Measurements from ENCODE around the gene PRAMEF20.
"Not testable (repeated sequence)": the region's sequence is repeated elsewhere in the genome, so short reads cannot be mapped to it uniquely, and the experiment has no call there.

Gene PRAMEF20

DNA sequence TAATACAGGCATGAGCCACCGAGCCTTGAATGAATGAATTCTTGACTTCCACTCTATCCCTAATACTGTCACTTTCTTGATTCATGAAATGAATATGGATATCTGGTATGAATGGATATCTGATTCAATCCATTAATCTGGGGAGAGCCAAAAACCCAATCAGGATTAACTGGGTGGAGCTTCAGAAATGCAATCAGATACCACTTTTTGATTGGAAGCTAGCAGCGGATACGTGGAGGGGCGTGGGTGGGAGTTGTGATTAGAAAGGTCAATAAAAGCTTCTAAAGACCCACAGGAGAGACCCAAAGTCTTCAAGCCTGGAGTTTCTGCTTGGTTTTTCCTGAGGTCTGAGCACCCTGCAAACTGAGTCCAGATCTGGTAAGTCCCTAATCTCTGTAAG is at the start of gene PRAMEF20:
Gene PRAMEF20 (plus strand): TSS at position 301 of the 400 bp plus-strand sequence. CDS start 5,905 bp downstream, outside the sequence.
- not testable (repeated sequence) for DNase-seq

DNA sequence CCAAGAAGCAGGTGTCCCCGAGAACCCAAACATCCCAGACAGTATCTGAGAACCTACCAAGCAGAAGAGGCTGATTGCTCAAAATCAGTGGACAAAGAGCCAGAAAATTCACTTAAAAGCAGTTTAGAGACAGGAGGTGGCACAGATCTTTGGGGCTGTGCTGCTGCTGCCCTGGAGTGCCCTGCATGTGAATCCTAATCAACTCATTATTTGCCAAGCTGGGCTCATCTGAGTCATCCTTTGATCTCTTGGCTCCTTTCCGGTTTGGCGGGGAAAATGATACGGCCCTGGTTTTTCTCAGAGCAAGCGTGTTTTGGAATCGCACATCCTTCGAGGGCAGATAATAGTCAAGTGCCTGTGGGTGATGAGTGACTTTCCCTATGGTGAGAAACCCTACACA is 47.9 kb upstream of the PRAMEF20 start:
- not testable (repeated sequence) for DNase-seq

DNA sequence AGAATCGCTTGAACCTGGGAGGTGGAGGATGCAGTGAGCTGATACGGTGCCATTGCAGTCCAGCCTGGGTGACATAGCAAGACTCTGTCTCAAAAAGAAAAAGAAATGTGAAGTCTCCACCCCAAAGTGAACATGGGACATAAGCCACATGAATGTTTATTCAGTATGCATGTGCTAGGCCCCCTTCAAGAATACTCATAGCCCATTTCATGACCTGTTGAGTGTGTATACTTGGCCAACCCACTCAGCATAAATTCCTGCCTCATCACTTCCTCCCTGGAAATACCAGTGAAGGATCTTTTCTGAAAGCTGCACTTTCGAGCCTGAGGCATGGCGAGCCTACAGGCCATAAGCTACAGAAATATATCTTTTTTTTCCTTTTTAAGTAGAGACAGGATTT is 45.3 kb upstream of the PRAMEF20 start:
- not testable (repeated sequence) for DNase-seq

DNA sequence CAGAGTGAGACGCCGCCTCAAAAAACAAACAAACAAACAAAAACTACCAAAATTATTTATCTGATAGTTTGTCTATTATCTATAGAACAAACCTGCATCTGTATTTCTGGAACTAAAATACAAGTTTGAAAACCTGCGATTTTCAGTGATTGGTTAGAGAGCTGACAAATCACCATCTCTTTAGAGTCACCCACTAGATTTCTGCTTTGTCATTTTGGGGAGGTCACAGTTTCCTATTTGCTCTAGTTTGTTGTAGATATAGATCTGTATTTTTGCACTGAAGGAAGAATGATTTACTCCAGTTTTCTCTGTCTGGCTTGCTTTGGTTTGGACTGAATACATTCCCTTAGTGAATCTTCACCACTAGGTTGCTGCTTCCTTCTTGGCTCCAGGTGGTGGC is 43.7 kb upstream of the PRAMEF20 start:
- DNase-seq, result not testable (repeated sequence)

DNA sequence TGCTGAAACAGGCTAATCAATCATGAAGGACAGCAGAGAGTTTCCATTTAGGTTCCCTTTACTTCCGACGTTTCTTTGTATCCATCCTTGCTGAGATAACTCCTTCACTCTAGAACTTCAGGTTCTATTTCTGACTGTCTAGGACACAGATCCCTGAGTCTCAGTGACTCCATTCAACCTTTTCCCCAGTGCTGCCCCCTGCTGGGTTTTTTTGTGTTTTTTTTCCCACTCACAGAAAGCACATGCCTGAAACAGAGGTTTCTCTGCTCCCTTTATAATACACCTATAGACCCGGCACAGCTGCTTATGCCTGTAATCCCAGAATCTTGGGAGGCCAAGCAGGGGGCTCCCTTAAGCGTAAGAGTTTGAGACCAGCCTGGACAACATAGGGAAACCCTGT is 41.7 kb upstream of the PRAMEF20 start:
- DNase-seq, result peak; percentile 34

DNA sequence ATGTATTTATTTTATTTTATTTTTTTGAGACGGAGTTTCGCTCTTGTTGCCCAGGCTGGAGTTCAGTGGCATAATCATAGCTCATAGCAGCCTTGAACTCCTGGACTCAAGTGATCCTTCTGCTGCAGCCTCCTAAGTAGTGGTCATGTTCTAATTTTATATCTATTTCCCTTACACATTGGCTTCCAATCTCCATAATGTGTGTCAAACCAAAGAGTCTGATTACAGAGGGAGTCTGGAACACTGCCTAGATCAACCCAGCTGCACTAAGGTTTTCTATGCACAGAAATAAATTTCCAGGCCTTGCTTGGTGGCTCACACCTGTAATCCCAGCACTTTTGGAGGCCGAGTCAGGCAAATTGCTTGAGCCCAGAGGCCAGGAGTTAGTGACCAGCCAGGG is 31.3 kb upstream of the PRAMEF20 start:
- DNase-seq, result not testable (repeated sequence)

DNA sequence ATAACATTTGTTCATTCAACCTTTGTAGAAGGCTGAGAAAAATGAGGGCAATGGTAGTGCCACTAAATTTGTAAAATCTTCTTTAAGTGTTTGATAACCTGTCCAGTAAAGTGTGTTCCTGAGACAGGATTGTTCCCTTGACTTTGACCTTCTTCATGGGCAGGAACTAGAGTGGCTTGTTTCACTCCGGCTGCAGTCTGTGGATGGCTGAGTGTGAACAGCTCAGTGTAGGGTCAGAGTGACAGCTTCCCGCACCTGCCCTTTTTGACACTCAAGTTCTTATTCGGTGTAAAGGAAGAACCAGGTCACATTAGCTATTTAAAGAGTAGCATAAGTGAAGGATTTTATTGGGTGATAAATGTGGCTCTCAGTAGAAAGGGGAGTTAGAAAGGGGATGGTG is 29.9 kb upstream of the PRAMEF20 start:
- not testable (repeated sequence) for DNase-seq

DNA sequence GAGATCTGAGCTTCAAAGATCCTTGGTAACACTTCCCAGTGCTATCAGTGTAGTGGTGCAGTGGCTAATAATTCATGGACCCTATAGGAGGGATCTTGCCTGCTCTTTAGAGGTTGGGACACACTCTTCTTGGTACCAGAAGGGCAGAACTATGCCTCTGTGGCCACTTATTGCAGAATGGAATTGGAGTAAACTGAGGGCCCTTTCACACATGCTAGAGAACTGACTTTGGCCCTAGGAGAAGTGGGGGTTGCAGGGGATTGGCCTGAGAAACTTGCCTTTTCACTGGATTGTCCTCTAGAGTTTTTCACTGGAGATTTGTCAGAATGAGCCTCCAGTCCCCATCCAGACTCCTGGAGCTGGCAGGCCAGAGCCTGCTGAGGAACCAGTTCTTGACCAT is 20.9 kb upstream of the PRAMEF20 start, which contains the start of gene PRAMEF17:
Gene PRAMEF17 (plus strand): TSS at position 301 of the 400 bp plus-strand sequence. CDS start 26 bp downstream, at position 327.
- DNase-seq, result not testable (repeated sequence)

DNA sequence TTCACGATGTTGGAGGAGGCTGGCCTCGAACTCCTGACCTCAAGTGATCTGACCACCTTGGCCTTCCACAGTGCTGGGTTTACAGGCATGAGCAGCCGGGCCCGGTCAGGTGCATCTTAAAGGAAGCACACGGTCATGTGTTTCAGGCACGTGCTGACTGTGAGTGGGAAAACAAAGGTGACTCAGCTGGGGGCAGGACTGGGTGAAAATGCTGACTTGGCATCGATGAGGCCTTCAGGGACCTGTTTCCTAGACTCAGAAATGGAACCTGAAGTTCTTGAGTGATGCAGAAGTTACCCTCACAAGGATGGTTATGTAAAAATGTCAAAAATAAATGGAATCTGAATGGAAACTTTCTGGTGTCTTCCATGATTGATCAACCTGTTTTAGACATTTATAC is 17.2 kb upstream of the PRAMEF20 start:
- not testable (repeated sequence) for DNase-seq

DNA sequence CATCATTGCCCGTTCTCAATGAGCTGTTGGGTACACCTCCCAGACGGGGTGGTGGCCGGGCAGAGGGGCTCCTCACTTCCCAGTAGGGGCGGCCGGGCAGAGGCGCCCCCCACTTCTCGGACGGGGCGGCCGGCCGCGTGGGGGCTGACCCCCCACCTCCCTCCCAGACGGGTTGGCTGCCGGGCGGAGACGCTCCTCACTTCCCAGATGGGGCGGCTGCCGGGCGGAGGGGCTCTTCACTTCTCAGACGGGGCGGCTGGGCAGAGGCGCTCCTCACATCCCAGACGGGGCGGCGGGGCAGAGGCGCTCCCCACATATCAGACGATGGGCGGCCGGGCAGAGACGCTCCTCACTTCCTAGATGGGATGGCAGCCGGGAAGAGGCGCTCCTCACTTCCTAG is 15.5 kb upstream of the PRAMEF20 start:
- DNase-seq, result not testable (repeated sequence)

DNA sequence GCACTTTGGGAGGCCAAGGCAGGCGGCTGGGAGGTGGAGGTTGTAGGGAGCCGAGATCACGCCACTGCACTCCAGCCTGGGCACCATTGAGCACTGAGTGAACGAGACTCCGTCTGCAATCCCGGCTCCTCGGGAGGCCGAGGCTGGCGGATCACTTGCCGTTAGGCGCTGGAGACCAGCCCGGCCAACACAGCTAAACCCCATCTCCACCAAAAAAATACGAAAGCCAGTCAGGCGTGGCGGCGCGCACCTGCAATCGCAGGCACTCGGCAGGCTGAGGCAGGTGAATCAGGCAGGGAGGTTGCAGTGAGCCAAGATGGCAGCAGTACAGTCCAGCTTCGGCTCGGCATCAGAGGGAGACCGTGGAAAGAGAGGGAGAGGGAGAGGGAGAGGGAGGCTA is 14.9 kb upstream of the PRAMEF20 start:
- not testable (repeated sequence) for DNase-seq

DNA sequence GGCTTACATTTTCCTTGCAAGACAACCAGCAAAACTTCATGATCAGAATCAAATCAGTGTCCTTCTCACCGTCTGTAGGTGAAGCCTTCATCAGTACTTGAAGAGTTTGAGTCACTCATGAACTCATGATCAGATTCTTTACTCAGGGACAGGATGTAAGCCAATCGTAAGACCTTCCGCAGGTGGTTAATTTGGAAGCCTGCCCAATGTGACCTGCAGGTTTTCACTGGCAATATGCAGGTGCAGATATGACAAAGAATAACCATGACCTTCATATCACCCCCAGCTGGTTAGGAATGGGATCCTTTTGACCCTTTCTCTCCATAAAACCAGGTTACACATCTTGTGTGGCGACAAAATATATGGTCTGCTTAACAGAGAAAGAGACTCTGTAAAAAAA is 2.4 kb upstream of the PRAMEF20 start:
- DNase-seq, result no peak

DNA sequence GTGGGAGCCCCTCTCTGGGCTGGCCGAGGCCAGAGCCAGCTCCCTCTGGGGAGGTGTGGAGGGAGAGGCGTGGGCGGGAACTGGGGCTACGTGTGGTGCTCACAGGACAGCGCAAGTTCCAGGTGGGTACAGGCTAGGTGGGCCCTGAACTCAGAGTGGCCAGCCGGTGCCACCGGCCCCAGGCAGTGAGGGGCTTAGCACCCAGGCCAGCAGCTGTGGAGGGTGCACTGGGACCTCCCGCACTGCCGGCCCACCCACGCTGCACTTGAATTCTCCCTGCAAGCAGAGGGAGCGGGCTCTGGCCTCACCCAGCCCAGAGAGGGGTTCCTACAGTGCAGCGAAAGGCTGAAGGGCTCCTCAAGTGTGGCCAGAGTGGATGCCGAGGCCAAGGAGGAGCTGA is 20.2 kb downstream of the PRAMEF20 start:
- DNase-seq, result no peak

DNA sequence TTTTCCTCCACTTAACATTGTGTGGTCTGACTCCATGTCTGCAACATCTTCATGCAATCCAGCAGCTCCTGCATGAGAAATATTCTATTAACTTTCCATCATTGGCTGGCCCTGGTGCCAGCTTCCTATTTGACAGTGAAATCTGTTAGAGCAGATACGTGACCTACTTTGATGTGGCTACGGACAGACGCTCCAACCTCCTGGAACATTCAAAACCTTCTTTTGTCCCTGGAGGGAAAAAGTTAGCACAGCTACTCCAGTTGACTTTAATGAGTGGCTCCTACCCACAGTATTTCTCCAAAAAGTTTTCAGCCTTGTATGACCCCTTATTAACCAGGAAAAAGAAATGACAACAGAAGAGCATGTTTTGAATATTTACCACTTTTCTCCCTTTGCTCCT is 22.0 kb downstream of the PRAMEF20 start:
- DNase-seq, result no peak

DNA sequence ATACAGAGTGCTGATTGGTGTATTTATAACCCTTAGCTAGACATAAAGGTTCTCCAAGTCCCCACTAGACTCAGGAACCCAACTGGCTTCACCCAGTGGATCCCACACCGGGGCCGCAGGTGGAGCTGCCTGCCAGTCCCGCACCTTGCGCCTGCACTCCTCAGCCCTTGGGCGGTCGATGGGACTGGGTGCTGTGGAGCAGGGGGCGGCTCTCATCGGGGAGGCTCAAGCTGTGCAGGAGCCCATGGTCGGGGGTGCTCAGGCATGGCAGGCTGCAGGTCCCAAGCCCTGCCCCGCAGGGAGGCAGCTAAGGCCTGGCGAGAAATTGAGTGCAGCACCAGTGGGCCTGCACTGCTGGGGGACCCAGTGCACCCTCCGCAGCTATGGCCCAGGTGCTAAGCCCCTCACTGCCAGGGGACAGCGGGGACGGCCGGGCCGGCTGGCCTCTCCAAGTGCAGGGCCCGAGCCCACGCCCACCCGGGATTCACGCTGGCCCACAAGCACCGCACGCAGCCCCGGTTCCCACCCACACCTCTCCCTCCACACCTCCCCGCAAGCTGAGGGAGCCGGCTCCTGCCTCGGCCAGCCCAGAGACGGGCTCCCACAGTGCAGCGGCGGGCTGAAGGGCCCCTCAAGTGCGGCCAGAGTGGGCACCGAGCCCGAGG is 23.6 kb downstream of the PRAMEF20 start:
- DNase-seq, result not testable (repeated sequence)

DNA sequence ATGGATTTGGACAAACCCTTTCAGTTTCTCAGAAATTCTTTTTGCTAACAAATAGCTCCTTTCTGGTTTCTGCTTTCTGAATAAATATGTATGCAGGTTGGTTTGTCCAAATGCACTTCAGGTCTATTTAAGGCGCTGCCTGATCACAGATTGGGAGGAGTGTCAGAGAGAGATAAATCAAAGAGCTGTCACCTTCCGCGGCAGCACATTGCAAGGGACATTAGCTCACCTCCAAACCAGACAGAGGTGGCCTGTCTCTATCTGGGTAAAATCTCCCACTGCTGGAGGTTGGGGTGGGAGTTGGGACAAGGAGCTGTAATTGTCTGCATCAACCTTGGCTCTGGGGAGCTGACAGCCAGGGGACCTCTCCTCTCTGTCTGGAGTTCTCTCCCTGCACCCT is 25.2 kb downstream of the PRAMEF20 start:
- DNase-seq, result no peak

DNA sequence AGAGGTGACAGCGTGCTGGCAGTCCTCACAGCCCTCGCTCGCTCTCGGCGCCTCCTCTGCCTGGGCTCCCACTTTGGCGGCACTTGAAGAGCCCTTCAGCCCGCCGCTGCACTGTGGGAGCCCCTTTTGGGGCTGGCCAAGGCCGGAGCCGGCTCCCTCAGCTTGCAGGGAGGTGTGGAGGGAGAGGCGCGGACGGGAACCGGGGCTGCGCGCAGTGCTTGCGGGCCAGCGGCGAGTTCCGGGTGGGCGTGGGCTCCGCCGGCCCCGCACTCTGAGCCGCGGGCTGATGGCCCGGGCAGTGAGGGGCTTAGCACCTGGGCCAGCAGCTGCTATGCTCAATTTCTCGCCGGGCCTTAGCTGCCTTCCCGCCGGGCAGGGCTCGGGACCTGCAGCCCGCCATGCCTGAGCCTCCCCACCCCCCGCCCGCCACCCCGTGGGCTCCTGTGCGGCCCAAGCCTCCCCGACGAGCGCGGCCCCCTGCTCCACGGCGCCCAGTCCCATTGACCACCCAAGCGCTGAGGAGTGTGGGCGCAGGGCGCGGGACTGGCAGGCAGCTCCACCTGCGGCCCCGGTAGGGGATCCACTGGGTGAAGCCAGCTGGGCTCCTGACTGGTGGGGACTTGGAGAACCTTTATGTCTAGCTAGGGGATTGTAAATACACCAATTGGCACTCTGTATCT is 29.0 kb downstream of the PRAMEF20 start:
- not testable (repeated sequence) for DNase-seq

DNA sequence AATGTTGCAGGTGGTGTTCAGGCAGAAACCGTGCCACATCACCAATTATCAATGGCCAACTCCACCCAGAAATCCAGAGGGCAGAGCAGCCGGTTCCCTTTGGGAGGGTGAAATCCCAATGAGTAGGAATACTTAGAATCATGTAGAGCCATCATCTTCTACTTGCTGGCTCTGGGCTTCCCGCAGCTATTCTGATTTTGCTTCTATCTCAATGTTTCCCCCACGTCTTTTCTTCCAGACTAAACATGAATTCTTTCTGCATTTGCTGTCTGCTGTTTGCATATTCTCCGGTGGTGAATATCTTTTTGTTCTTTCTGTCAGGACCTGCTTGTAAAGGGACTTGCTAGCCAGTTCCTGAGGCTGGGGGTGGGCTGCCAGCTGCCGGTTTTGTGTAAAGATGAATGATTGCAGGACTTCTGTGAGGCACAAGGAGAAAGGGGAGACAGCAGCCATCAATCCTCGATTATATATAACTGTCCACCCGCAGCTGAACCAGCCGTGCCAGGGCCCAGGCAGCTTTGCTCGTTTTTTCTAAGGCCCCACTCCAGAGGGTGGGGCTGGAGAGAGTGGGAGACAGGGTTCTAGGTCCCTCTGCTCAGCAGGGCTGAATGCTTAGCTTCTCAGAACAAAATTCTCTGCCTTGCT is 33.2 kb downstream of the PRAMEF20 start:
- DNase-seq, result no peak

DNA sequence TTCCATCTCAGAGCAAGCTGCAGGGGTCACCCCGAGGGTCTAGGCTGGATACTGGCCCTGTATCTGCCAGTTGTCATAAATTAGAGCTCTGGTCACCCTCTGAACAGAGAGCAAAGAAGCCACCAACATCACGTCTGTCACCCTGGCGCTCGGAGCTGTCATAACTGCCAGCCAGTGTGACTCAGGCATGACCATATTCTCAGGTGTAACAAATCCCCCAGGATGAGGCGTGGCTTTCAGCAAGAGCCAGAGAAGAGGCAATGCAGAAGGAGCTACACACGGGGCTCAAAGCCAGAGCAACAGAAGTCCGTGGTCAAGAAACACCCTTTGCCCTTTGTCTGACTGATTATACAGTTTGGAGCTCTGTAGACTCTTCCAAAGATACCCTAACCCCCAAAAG is 40.0 kb downstream of the PRAMEF20 start:
- DNase-seq, result no peak

DNA sequence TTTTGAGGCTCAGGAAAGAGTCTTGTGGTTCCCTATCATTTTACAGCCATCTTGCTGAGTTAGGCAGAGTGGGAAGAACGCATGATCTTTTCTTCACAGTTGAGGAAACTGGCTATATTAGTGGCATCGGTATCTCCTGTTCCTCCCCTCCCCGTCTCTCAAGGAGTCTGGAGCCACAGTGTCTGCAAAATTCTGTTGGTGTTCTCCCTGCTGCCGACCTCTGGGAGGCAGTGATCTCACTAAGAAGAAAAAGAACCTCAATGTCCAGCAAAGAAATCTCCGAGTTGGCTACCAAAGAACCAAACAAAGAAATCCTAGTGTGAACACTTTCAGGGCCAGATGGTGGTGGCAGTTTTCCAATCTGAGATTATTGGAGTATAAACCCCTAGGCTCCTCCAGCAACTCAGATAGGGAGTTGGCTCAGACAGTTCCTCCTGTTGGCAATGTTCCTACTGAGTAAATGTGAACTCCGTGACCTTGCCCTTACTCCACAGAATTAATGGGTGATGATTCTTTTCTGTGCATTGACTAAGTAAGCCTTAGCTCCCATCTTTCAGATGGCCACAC is 41.2 kb downstream of the PRAMEF20 start:
- DNase-seq, result no peak

DNA sequence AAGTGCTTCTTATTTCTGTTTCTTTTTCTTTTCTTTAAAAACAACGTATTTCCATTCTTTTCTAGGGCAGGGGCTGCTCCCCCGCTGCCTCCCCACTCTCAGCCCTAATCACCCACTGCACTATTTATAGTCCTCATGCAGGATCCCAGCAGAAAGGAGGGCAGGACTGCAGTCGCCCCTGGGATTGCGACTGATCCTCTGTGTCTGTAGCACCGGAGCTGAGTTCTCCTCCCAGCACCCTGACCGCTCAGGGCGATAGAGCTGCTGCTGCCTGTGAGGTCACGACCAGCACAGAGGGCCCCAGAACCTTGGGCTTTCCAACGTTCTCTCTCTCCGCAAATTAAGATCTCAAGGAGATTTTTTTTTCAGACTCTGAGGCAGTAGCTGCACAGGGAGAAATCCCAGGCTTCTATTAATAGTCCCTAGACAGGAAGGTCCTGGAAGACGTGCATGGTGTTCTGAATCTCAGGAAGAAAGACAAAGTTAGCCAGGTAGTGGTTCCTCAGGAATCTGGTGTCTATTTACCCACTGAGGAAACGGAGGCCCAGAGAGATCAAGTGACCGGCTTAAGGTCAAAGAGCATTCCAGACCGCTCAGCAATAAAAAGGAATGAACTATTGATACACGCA is 46.8 kb downstream of the PRAMEF20 start:
- no peak for DNase-seq

DNA sequence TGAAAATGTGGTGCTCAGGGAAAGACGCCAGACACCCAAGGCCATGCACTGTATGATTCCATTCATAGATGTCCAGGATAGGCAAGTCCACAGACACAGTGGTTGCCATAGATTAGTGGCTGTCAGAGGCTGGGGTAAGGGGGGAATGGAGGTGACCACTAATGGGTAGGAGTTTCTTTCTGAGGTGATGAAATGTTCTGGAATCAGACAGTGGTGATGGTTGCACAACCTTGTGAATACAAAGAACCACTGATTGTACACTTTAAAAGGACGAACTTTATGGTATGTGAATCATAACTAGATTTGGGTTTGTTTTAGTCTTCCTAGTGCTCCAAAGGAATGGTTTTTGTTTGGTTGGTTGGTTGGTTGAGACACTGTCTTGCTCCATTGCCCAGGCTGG is 51.7 kb downstream of the PRAMEF20 start:
- no peak for DNase-seq

DNA sequence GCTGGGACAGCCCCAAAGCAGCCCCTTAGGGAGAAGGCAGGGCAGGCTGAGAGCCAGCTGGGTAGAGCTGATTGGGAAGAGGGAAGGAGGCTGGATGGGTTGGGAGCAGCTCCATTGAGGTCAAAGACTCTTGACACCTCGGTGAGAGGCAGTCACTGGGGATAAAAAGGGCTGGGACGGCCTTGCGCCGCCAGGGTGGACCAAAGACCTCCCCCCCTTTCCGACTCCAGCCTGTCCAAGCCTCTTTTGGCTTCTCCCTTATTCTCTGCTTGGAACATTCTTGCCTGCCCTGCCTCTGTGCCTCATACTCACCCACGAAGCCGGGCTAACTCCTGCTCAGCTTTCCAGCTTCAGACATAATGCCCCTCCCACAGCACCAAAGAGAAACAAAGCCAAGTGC is 52.4 kb downstream of the PRAMEF20 start:
- DNase-seq, result no peak

All from activated CD4-positive, alpha-beta T cell treated with anti-CD3 and anti-CD28 coated beads, Interleukin-10, Interleukin-2, amounts not matched to agents 100 ng/mL and 50 ng/mL, durations not matched to agents 16 hours and 8 hours (primary cell).